CD4-positive, alpha-beta T cell treated with Interleukin-15 for 1 hour (primary cell): ENCODE measurements around the gene INTS12.

Experiments
- DNase-seq: peaks from one replicate; pipeline ENCODE4 v3.0.0-alpha.2; 2020

The INTS12 gene

DNA sequence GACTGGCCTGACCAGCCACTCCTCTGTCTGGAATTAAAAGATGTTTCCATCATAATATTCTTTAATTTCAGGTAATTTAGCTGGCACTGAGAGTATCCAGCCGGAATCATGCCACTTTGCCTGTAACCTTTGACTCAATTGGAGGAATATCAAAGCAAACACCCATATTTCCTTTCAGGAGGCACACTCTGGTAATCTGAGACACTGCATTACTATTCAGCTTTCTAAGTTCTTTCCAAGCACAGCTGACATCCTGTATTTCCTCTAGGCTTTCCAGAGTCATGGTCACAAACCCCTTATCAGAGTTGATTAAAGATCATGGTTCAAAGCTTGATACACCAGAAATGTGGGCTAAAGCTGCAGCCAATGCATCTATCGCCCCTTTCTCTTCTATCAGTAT is 29.3 kb downstream of the INTS12 start:
- no peak for DNase-seq

DNA sequence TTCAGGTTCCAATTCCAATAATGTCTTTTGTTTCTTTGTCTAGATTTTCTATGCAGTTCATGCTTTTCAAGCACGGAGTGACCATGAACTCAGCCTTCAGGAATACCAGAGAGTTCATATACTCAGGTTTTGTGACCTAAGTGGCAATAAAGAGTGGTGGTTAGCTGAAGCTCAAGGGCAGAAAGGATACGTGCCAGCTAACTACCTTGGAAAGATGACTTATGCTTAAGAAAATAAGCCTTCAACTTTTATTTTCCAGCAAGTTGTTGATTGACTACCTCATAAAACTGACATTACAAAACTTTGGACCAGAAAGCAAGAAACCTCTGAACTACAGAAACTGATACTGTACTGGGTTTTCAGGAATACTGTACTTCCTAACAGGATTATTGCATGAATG is 30.8 kb downstream of the INTS12 start:
- DNase-seq = no peak

DNA sequence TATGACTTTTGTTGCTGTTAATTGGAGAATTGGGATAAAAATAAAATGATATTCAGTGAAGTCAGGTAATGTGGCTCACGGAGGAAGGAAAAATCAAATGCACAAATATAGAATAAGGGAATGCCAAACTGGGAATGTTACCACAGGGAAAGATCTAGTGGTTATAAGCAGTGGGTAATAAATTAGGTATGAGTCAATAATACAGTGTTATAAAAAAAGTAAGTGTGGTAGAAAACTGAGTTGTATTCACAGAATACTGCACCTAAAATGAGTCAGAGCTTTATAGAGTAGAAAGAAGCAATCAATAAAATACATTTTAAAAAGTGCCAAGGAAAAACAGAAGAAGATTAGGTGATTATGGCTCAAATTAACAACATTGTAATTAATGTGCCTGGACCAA is 34.5 kb downstream of the INTS12 start:
- DNase-seq = no peak

DNA sequence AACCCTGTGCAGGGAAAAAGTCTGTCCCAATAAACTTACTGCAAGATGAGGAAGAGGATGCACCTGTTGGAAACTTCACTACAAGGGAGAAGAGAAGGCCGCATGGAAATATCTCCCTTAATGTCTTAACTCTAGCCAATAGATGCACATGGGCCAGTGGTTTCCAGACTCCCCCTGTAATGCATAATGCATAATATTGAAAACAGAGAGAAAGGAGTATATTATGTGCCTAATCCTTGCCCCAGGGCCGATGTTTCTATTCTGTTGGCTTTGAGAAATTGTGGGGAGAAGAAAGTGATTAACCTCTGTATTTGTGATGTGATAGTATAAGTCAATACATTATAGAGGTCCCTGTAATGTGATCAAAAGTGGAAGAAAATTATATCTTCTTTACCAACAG is 37.2 kb downstream of the INTS12 start:
- no peak for DNase-seq

DNA sequence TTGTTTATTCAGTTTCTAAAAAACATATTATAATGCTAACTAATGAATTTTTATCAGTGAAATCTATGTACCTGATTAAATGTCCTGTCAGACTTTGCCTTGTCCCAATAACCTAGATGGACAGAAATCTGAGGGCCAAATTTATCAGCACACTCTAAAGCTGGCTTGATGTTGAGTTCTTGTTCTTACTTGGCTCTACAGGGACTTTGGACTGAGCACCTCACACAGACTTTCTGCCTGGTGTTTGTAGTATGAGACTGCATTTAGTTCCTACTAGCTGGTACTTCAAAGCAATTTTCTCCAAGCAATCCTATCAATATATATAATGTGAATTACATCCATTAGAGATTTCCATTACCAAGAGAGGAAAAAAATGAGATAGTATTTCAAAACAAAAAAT is 37.8 kb downstream of the INTS12 start:
- DNase-seq = no peak

DNA sequence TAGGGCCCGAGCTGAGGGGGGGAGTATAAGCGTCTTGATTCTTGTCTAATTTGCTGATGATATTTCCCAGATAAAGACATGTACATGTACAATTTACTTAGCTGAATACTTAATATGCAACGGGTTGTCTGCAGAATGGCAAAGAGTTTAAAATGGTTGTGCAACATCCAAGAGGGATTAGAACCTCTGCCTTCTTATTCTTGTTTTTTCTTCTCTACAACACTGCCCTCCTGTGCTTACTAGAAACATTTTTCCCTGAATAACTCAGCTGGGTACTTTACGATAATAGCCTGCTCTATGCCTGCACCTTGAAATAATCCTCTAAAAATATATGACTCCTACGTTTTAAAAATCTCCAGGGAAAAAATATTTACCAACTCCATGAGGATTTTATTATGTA is 41.8 kb downstream of the INTS12 start:
- no peak for DNase-seq

DNA sequence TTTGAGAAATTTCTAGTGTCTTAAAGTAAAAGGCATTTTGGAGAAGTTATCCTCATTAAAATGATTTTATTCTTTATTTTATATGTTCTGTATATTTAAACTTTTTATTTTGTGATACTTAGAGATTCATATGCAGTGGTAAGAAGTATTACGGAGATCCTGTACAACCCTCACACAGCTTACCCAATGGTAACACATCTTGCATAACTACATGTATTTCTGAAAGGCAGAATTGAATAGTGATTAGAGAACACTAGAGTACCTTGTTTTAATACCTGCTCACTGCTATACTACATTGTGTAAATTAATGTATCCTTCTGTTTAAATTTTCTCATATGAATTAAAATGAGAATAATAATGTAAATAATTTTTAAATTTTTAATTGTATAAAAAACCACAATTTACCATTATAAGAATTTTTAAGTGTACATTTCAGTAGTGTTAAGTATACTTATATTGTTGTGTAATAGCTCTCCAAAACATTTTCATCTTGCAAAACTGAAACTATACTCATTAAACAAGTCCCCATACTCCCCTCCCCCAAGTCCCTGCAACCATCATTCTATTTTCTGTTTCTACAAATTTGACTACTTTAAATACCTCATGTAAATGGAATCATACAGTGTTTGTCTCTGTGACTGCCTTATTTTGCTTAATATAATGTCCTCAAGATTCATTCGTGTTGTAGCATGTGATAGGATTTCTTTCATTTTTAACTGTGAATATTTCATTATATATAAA is 45.4 kb downstream of the INTS12 start:
- no peak for DNase-seq

DNA sequence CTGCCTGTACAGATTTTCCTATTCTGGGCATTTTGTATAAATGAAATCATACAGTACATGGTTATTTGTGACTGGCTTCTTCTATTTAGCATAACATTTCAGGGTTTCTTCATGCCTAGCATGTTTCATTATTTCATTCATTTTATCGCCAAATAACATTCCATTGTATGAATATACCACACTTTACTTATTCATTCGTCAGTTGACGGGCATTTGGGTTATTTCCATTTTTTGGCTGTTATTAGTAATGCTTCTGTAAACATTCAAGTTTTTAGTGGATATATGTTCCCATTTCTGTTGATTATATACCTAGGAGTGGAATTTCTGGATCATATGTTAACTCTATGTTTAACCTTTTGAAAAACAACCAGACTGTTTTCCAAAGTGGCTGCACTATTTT is 47.5 kb downstream of the INTS12 start:
- no peak for DNase-seq

DNA sequence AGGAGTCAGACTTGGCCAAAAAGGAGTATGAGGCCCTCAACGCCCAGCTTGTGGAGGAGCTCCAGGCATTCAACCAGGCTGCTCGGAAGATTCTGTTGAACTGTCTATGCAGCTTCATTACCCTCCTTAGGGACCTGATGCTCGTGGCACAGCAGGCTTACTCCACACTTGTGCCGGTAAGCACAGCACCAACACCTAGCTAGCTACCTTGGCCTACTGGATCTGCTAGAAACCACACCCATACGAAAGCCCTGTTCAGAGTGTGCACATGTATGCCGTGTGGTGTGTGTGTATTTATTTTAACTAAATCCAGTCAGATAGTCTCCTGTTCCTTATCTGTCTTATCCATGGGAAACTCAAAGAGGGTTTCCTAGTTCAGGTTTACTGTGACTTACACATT is 49.3 kb downstream of the INTS12 start:
- DNase-seq = no peak

DNA sequence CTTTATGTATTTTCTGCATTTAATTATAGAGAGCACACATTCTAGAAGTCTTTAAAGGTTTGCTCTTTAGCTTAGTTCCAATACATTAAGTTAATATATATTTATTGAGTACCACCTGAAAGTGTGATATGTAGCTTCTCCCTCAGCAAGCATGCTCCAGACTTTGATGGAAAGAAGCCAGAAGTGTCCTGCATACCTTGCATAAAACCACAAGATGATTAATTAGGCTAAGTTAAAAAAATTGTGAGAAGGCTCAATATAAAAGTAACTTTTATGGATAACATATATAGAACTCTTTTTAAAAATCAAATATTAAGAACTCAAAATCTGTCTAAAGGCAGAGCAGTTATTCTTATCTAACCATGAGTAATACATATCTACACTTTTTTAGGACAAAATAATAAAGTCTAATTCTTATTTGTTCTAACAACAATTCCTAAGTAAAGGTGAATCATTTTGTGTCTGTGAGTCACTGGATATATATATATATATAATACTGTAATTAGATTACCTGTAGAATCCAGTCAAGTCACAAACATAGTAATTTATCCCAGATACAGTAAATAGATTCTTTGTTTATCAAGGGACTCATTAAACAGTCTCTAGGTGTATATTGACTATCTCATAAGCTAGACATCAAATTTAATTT is 51.2 kb downstream of the INTS12 start:
- no peak for DNase-seq

DNA sequence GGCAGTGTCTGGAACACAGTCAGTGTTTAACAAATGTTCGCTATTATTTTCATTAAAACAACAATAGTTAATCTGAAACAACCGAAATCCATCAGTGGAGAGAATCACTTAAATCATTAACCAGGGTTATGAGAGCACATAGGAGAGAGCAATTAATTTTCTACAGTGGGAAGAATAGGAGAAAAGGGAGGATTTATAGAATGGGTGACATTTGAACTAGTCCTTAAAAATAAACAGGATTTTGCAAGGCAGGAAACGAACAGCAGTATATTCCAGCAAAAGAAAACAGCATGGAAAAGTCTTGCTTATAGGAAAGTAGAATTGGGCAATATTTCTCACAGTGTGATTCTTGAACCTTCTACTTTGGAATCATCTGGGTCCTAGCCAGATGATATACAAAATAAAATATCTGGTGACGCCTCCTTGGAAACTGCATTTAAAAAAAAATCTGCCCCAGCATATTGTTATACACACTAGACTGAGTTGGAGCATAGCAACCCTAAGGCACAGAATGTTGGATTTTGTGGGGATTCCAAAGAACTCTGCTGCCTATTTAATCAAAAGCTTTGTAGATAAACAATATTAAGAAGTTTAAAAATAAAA is 56.1 kb downstream of the INTS12 start:
- DNase-seq = no peak

DNA sequence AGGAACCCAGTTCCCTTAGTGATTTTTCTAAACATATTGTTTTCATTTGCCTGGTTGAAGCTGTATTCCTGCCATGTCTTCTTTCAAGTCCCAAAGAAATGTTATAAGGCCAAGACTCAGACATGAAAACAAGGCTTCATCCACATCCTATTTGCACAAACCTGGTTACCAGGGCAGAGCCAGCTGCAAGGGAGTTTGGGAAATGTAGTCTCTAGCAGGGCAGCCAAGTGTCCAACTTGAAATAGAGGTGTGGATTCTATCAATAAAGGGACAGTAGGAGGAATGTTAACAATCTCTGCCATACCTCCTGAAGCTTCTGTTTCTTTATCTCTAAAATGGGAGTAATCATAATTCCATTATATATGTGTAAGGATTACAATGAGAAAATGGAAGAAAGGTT is 56.6 kb downstream of the INTS12 start:
- no peak for DNase-seq

DNA sequence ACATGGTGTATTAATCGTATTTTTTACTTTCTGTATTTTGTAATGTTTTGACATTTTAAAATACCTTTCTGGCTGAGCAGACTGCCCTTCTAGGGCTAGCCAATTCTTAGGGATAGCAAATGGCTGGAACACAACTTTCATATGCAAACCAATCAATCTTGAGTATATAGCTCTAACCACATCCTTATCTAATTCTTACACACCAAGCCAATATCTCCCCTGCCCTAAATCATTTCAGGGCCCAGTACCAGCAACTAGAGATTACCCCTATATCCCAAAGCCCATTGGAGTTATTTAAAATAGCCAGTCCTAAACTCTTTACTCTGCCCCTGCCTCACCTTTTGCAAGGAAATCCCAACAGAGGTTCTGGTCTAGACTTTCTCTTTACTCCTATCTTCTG is 58.3 kb downstream of the INTS12 start:
- no peak for DNase-seq

DNA sequence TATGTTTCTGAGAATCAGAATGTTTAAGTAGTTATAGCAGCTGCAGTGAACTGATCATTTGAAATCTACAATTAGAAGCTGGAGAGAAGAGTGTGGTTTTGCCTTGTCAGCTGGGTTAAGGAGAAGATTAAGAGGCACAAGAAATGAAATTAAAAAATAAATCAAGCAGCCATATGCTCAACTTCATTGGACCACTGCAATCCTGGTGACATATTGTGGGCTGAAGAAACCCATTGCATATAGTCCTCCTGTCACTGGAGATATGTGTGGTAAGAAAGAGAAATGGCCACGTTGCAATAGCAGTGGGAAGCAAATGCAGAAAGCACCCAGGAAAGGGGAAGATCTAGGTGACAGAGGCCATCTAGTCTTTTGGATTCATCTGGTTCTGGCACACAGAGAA is 63.0 kb downstream of the INTS12 start:
- no peak for DNase-seq

DNA sequence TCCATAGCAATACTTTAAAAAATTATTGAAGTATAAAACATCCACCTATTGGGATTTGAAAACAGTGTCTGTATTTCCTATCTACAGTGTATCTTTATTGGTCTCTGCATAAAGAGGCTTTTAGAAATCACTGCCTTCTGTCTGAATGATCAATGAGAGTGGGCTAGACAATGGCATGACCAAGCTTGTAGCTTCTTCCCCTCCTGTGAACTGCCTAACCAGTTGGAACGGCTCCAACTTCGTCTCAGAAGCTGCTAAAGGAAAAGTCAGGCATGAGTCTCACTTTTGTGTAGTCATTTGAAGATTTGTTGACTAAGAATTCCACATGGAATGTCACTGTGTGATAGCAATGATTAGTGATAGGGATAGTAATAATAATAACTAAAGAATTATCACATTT is 64.2 kb downstream of the INTS12 start:
- no peak for DNase-seq

DNA sequence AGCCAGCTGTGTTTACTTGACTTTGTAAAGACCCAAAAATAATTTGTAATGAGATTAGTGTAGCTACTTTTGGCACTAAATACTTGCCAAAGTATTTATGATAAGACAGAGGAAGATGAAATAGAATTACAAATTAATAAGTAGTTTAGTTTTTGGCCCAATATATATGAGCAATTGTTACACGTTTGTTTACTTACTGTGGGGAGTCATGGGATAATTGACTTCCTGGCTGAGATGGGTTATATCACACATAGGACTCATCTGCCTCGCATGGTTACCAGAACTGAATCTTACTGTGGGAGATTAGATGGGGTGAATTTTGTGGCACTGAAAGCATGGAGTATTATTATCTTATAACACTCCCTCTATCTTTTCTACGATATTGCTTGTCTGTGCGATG is 66.6 kb downstream of the INTS12 start:
- DNase-seq = no peak

DNA sequence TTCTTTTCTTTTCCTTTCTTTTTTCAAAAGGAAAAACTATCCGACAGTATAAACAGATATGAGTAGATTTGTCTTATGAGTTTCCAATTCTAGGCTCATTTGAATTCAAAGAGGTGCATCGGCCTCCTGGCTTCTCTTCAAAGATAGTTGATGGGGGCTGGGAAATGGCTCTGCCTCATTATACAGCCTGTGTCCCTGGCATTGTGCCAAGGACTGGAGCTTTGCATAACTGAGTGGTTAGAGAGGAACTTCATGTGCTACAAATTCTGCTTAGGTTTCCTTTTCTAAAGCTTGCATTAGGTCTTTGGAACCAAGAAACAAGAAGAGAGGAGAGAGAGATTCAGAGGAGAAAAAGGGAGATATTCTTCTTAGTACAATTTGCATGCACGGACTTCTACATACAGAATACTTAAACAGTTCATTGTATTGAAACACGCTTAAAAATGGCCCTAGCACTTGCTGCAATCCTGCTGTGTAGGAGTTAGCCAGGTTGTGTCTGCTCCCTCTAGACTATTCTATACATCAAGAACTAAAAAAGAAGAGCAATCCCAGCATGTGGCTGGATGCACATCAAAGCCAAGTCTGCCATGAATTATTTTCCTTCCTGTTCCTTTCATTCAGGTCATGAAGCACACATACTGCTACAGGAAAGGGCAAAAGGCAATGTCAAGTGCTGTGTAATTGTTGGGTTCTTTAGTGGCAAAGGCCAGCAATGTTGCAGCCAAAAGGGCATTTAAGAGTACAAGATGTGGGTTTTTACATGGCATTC is 70.9 kb downstream of the INTS12 start:
- no peak for DNase-seq

DNA sequence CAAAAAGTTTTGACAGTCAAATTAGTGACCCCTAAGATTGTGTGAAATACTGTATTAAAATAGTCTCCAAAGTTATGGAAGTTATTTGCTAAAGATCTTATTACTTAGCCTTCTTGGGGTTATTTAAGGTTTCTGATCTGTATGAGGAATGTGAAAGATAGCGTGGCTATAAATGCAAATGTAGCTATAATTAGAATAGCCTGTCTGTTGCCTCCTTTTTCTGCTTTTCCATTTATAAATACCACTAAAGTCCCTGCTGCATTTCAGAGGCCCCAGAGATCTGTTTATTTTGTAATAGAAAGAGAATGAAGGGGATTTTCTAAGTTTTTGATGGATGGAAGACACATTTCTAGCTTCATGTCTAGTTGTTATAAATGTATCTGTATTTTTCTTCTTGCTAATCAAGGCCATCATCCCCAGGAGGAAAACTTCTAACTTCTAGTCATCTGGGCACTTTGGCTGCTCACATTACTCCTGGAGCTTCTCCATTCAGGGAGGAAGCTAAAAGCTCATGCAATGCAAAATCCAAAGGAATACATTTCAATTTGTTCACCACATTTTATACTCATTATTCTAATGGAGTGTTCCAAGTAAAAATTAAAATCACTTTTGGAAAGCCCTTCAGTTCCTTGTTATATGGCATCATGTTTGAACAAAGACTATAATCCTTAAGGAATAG is 73.9 kb downstream of the INTS12 start:
- no peak for DNase-seq

DNA sequence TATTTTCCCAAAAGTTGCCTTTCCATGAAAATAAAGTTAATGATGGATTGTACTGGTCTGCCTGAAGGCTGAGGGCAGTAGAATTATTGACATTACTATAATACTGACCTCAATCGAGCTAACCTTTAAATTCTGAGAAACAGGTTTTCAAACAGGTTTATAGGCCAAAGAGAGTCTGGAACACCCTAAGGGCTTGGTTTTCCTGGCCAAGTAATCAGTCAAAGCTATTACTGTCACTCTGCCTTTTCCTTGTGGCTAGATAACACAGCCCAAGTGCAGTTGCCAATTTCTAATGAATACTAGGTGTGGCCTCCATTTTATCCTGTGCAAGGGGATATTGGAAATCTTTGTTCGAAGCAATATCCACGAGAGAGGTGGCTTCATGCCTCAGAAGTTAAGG is 75.2 kb downstream of the INTS12 start:
- no peak for DNase-seq
